Endothelial cell of umbilical vein (primary cell): Measurements from ENCODE around the gene C10orf88. TPM values are rescaled to one million over a fixed set of nuclear protein-coding genes. Genes with fewer than 3 reads are reported as not detected.

ENCODE experiments used
- BruUV-seq: library from RNA; stranded (reverse); fragments of 400-500 nt; replicated peaks from 2 replicates; lab custom pipeline; 2021; lab: Mats Ljungman, UMichigan
- CTCF ChIA-PET: fragments of 300-600, 350-600 bp; sonication (Branson Sonifier 250); formaldehyde crosslinking; loops from one replicate; lab custom pipeline; 2021; ENCODE audit warnings: antibody characterized with exemption, inconsistent platforms; lab: Charles Lee
- POLR2A ChIA-PET: fragments of 300-600, 350-600 bp; sonication (Branson Sonifier 250); formaldehyde crosslinking; loops from one replicate; lab custom pipeline; 2021; ENCODE audit warnings: antibody characterized with exemption, inconsistent platforms; lab: Charles Lee
- DNase-seq: peaks from one replicate; pipeline ENCODE4 v3.0.0-alpha.2; 2011; ENCODE audit warnings: low read depth, low spot score
- FAIRE-seq: peaks from 2 replicates; lab custom pipeline; 2011; peaks lifted over from hg19 to GRCh38; lab: Jason Lieb, UNC
- H2AFZ ChIP-seq: 2 replicates; pipeline ENCODE4 v1.6.0; 2012; ENCODE audit warnings: low read depth, low read length, control low read depth, inconsistent platforms
- H3K27ac ChIP-seq: 2 replicates; pipeline ENCODE4 v1.5.1; 2011; ENCODE audit warnings: low read depth, mild to moderate bottlenecking, control low read depth, low read length, moderate library complexity; ENCODE audit not compliant: insufficient read depth
- H3K27me3 ChIP-seq, 2 experiments: 2 replicates each; pipeline versions ENCODE4 v1.6.0 to v1.6.1; 2011; ENCODE audit warnings: low read length in 2 of 2, mixed read lengths in 1 of 2; ENCODE audit not compliant: control insufficient read depth in 2 of 2, insufficient read depth in 2 of 2
- H3K36me3 ChIP-seq, 2 experiments: 2 replicates in 1 of 2; 3 replicates in 1 of 2; pipeline ENCODE4 v1.5.1; 2011; ENCODE audit warnings: low read length in 2 of 2, mild to moderate bottlenecking in 1 of 2, moderate library complexity in 1 of 2; ENCODE audit not compliant: control insufficient read depth in 2 of 2, insufficient read depth in 2 of 2; ENCODE audit errors: extremely low read depth in 1 of 2
- H3K4me1 ChIP-seq: 3 replicates; pipeline ENCODE4 v1.5.1; 2011; ENCODE audit warnings: mild to moderate bottlenecking, low read length; ENCODE audit not compliant: control insufficient read depth, insufficient read depth; ENCODE audit errors: extremely low read depth
- H3K4me2 ChIP-seq: 2 replicates; pipeline ENCODE4 v1.6.1; 2011; ENCODE audit warnings: low read length, control low read depth, mixed read lengths; ENCODE audit not compliant: insufficient read depth
- H3K4me3 ChIP-seq, 3 experiments: fragments of 200-600 bp in 1 of 3; sonication (generic), shearing (Covaris generic) in 1 of 3; replicated peaks in 1 of 3; 2 replicates each; pipeline ENCODE4 v1.5.1; 2011 to 2016; ENCODE audit warnings: control low read depth in 3 of 3, low read length in 3 of 3, mild to moderate bottlenecking in 2 of 3, inconsistent platforms in 1 of 3, low read depth in 1 of 3, moderate library complexity in 1 of 3; ENCODE audit not compliant: insufficient read depth in 1 of 3
- H3K79me2 ChIP-seq: 2 replicates; pipeline ENCODE4 v1.6.0; 2012; ENCODE audit warnings: low read length, inconsistent platforms; ENCODE audit not compliant: control insufficient read depth, insufficient read depth
- H3K9ac ChIP-seq: replicated peaks from 2 replicates; pipeline ENCODE3; 2011; ENCODE audit warnings: low read length, control low read depth; ENCODE audit not compliant: insufficient read depth; ENCODE audit errors: extremely low read depth
- H3K9me1 ChIP-seq: replicated peaks from 3 replicates; pipeline ENCODE4 v1.6.0; 2011; ENCODE audit warnings: mild to moderate bottlenecking, low read length; ENCODE audit not compliant: control insufficient read depth, insufficient read depth; ENCODE audit errors: extremely low read depth
- H3K9me3 ChIP-seq: replicated peaks from 2 replicates; pipeline ENCODE4 v1.5.1; 2012; ENCODE audit warnings: low read length, inconsistent platforms; ENCODE audit not compliant: control insufficient read depth, insufficient read depth
- H4K20me1 ChIP-seq: replicated peaks from 2 replicates; pipeline ENCODE3; 2011; ENCODE audit warnings: mild to moderate bottlenecking, low read length; ENCODE audit not compliant: control insufficient read depth, insufficient read depth; ENCODE audit errors: extremely low read depth
- CTCF ChIP-seq, 2 donors: IDR thresholded peaks; 1 replicate in 1 of 2; 2 replicates in 1 of 2; pipeline ENCODE4 v1.5.1; 2011; ENCODE audit warnings: low read length in 2 of 2, mild to moderate bottlenecking in 2 of 2, moderate library complexity in 2 of 2, control low read depth in 1 of 2, inconsistent platforms in 1 of 2, low read depth in 1 of 2; ENCODE audit not compliant: insufficient read depth in 1 of 2; ENCODE audit errors: extremely low read depth in 1 of 2
- EZH2 ChIP-seq: IDR thresholded peaks from 2 replicates; pipeline ENCODE4 v1.6.1; 2012; ENCODE audit warnings: borderline replicate concordance, low read depth, mild to moderate bottlenecking, moderate library complexity, low read length, inconsistent platforms; ENCODE audit not compliant: severe bottlenecking
- FOS ChIP-seq: IDR thresholded peaks from 2 replicates; pipeline ENCODE4 v1.6.1; 2011; ENCODE audit warnings: mild to moderate bottlenecking, low read length, moderate library complexity, borderline replicate concordance; ENCODE audit not compliant: insufficient read depth
- GATA2 ChIP-seq: IDR thresholded peaks from 2 replicates; pipeline ENCODE4 v1.7.0; 2011; ENCODE audit warnings: low read depth, mild to moderate bottlenecking, moderate library complexity, mixed read lengths, low read length; ENCODE audit not compliant: insufficient read length, insufficient read depth
- JUN ChIP-seq: IDR thresholded peaks from 2 replicates; pipeline ENCODE4 v1.6.1; 2011; ENCODE audit warnings: borderline replicate concordance, low read depth; ENCODE audit not compliant: insufficient read length, insufficient read depth
- MAX ChIP-seq: IDR thresholded peaks from 2 replicates; pipeline ENCODE4 v1.6.1; 2011; ENCODE audit not compliant: insufficient read depth, insufficient read length
- MYC ChIP-seq: IDR thresholded peaks from one replicate; pipeline ENCODE4 v1.6.1; 2011; ENCODE audit warnings: mild to moderate bottlenecking, low read depth, low read length
- POLR2A ChIP-seq: IDR thresholded peaks from 2 replicates; pipeline ENCODE4 v1.6.1; 2012; ENCODE audit warnings: low read depth, mild to moderate bottlenecking, control low read depth, low read length
- POLR2AphosphoS5 ChIP-seq: IDR thresholded peaks from 2 replicates; pipeline ENCODE4 v1.6.1; 2012; ENCODE audit warnings: low read depth, mild to moderate bottlenecking, control low read depth, low read length, moderate library complexity; ENCODE audit not compliant: insufficient read depth
- dilution Hi-C: fragments of 300-500 bp; cut with MboI; formaldehyde crosslinking; loops from one replicate; pipeline ENCODE4 v1.15.0; 2019; ENCODE audit warnings: low sequenced_read_pairs; ENCODE audit not compliant: extremely low pct_ligation_motif_present
- intact Hi-C: fragments of 100-400 bp; cut with micrococcal nuclease; formaldehyde crosslinking; loops from one replicate; pipeline ENCODE4 v1.10.0; 2022
- polyA plus RNA-seq, 4 experiments: library from polyadenylated mRNA; depleted of rRNA in 3 of 4; stranded (reverse) in 3 of 4; unstranded in 1 of 4; fragments of >200 nt; gene quantifications; 2 replicates each; pipeline versions ENCODE4 v1.2.1 to v1.2.3, GENCODE V29; 2011 to 2012; ENCODE audit warnings: missing spikeins in 1 of 4
- total RNA-seq: library from RNA; stranded (reverse); gene quantifications from 2 replicates; pipeline ENCODE4 v1.2.3, GENCODE V29; 2021

C10orf88 gene
- total and polyA plus RNA-seq, 2 donors (not counting 3 experiments of a cell fraction or from before 2014, with no cell fraction given), result 3.6 to 13.2 TPM

DNA sequence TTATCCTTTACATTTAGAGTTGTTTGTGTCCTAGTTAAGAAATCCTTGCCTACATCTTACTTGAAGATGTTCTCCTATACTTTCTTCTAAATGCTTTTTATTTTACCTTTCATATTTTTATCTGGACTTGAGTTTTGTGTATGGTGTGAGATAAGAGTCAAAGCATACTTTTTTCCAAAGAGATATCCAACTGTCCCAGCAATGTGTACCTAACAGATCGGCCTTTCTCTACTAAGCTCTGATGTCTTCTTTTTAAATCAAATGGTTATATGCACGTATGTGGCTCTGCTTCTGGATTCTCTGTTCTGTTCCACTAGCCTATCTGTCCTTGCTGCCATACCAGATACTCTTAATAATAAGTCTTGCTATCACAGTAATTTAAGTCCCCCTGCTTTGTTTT lies 47.3 kb upstream of the C10orf88 start:
- Histone ChIP-seq H3K4me2 (no peak overlapping the region), H3K9ac (no peak overlapping the region), H3K27ac (no peak overlapping the region), H3K9me1 (no peaks in the 10 kb centered on the region), H3K9me3 (no peaks in the 10 kb centered on the region), H2AFZ (no peak overlapping the region), H3K36me3 (peaks cover 0 to 2% of the 10 kb centered on the region in 2 experiments), H3K79me2 (peaks cover 68% of the 10 kb centered on the region), H3K4me3 (no peak overlapping the region), H3K4me1 (peaks cover 4% of the 10 kb centered on the region), H3K27me3 (no peaks in the 10 kb centered on the region), H4K20me1 (peaks cover 2% of the 10 kb centered on the region)
- TF ChIP-seq POLR2A, result no peak
- no peak for TF ChIP-seq EZH2
- no peak for TF ChIP-seq GATA2
- no peak for TF ChIP-seq CTCF (IDR thresholded peaks at IDR 0.05; ENCODE audit: extremely low read depth in 1 of 2, insufficient read depth in 1 of 2, low read depth in 1 of 2, low read length in 2 of 2)
- TF ChIP-seq JUN, result no peak
- no peak for TF ChIP-seq POLR2AphosphoS5
- TF ChIP-seq MYC, result no peak
- TF ChIP-seq MAX, result no peak
- TF ChIP-seq FOS, result no peak
- FAIRE-seq (no peak), DNase-seq (no peak)
- no TSS peak for BruUV-seq
- intact Hi-C loops (loop anchor here (10.0 kb wide), 1 partner anchor 1603 kb away; no protein-coding TSS in a partner anchor), dilution Hi-C loops (no loop called here)
- POLR2A ChIA-PET, result no interaction called here
- CTCF ChIA-PET, result no interaction called here
